HepG2 (cell line): ENCODE measurements around the gene BYSL. TPM values are rescaled to one million over a fixed set of nuclear protein-coding genes. Genes with fewer than 3 reads are reported as not detected.

Experiments used
- ATF2 ChIP-seq: sonication (generic); formaldehyde crosslinking; IDR thresholded peaks from 2 replicates; pipeline ENCODE4 v1.4.0; 2020; ENCODE audit warnings: missing genetic modification reagents
- ATRX ChIP-seq: sonication (generic); formaldehyde crosslinking; IDR thresholded peaks from 2 replicates; pipeline ENCODE4 v1.4.0; 2020; ENCODE audit warnings: missing genetic modification reagents, borderline replicate concordance
- ELF4 ChIP-seq: sonication (generic); formaldehyde crosslinking; IDR thresholded peaks from 2 replicates; pipeline ENCODE4 v1.5.0; 2020; ENCODE audit warnings: missing genetic modification reagents, mild to moderate bottlenecking, moderate library complexity, borderline replicate concordance
- FOXK1 ChIP-seq: sonication (generic); formaldehyde crosslinking; IDR thresholded peaks from 2 replicates; pipeline ENCODE4 v1.4.0; 2020; ENCODE audit warnings: low read depth, missing genetic modification reagents, borderline replicate concordance
- NFATC3 ChIP-seq: sonication (generic); formaldehyde crosslinking; IDR thresholded peaks from 2 replicates; pipeline ENCODE4 v1.5.1; 2020; ENCODE audit warnings: mild to moderate bottlenecking, missing genetic modification reagents
- PHF5A ChIP-seq: IDR thresholded peaks from one replicate; pipeline ENCODE4 v1.6.1; 2018; ENCODE audit warnings: low read depth, missing genetic modification reagents; ENCODE audit not compliant: unreplicated experiment
- RFX1 ChIP-seq: fragments of 450-650 bp; IDR thresholded peaks from 2 replicates; pipeline ENCODE4 v1.6.1; 2017
- SPEN ChIP-seq: sonication (generic); formaldehyde crosslinking; IDR thresholded peaks from 2 replicates; pipeline ENCODE4 v1.5.1; 2020; ENCODE audit warnings: low read depth, mild to moderate bottlenecking, missing genetic modification reagents
- TERF1 ChIP-seq: sonication (generic); formaldehyde crosslinking; IDR thresholded peaks from 2 replicates; pipeline ENCODE4 v1.8.0; 2022; ENCODE audit warnings: mild to moderate bottlenecking, missing genetic modification reagents, moderate library complexity
- TP53 ChIP-seq: sonication (generic); formaldehyde crosslinking; conservative IDR thresholded peaks from 2 replicates; pipeline ENCODE4 v1.4.0; 2020; ENCODE audit warnings: missing genetic modification reagents
- ZFP90 ChIP-seq: sonication (generic); formaldehyde crosslinking; IDR thresholded peaks from 2 replicates; pipeline ENCODE4 v1.8.0; 2022; ENCODE audit warnings: missing genetic modification reagents, mild to moderate bottlenecking, inconsistent platforms, borderline replicate concordance
- ZFP91 ChIP-seq: sonication (generic); formaldehyde crosslinking; IDR thresholded peaks from 2 replicates; pipeline ENCODE4 v1.9.0; 2022; ENCODE audit warnings: missing genetic modification reagents, mild to moderate bottlenecking, borderline replicate concordance
- ZNF609 ChIP-seq: sonication (generic); formaldehyde crosslinking; IDR thresholded peaks from 2 replicates; pipeline ENCODE4 v1.4.0; 2020; ENCODE audit warnings: mild to moderate bottlenecking, missing genetic modification reagents, borderline replicate concordance
- ZNF710 ChIP-seq: sonication (generic); formaldehyde crosslinking; IDR thresholded peaks from 2 replicates; pipeline ENCODE4 v1.5.0; 2020; ENCODE audit warnings: mild to moderate bottlenecking, missing genetic modification reagents, borderline replicate concordance
- polyA plus RNA-seq, 8 experiments: library from polyadenylated mRNA; depleted of rRNA in 3 of 8; stranded (reverse) in 7 of 8; unstranded in 1 of 8; fragments of >200 nt; fragmentation: Illumina TruSeq in 4 of 8; extraction: Trizol in 4 of 8; gene quantifications; 2 replicates each; pipeline versions ENCODE4 v1.2.1 to v1.2.3, GENCODE V29; 2011 to 2016; ENCODE audit warnings: low read depth in 4 of 8, missing spikeins in 1 of 8, mixed read lengths in 1 of 8; ENCODE audit not compliant: insufficient read depth in 1 of 8
- total RNA-seq, 5 experiments: library from RNA; depleted of rRNA; stranded (reverse); fragments of >200 nt; fragmentation: Illumina TruSeq; extraction: Trizol; gene quantifications; 2 replicates each; pipeline ENCODE4 v1.2.3, GENCODE V29; 2016; ENCODE audit warnings: low read depth in 1 of 5

Gene BYSL
- total and polyA plus RNA-seq, 2 of the 13 experiments (the other 11 are each of a cell fraction or from before 2014, with no cell fraction given): 27.9 to 28.6 TPM

GRCh38 chr6:41920921-41921711 is at the start of gene BYSL, which contains the start of gene MED20 (continued):
- TF ChIP-seq ZFP91: peak; percentile 97
- TF ChIP-seq TERF1 (CRISPR knock-in tag): no peak
- peak; percentile 75; the same call in 1 of the 2 replicates for TF ChIP-seq NFATC3 (CRISPR knock-in tag)
- TF ChIP-seq ZNF710 (CRISPR knock-in tag): peak; percentile 48; the same call in 1 of the 2 replicates
- peak; percentile 84; the same call in 1 of the 2 replicates for TF ChIP-seq ATF2
- TF ChIP-seq ZNF609 (CRISPR knock-in tag): peak; percentile 48; the same call in 1 of the 2 replicates
- TF ChIP-seq ELF4 (CRISPR knock-in tag): 0 out of 2 replicates have a peak, but pooled peaks have one; percentile 81
- peak; percentile 73; the same call in 1 of the 2 replicates for TF ChIP-seq SPEN (CRISPR knock-in tag)
- TF ChIP-seq ATRX: no peak
- TF ChIP-seq ZFP90: peak; percentile 77; the same call in 1 of the 2 replicates
- no peak for TF ChIP-seq RFX1
- peak; percentile 83 for TF ChIP-seq FOXK1 (CRISPR knock-in tag)
- peak; percentile 22 for TF ChIP-seq PHF5A
- TF ChIP-seq TP53 (CRISPR knock-in tag): peak; percentile 80
